ENCODE data around the gene CHST11. TPM values are rescaled to one million over a fixed set of nuclear protein-coding genes. Genes with fewer than 3 reads are reported as not detected.

CHST11 gene
- total RNA-seq, 2 experiments from 2014 or later, result 53.4 to 53.6 TPM

DNA sequence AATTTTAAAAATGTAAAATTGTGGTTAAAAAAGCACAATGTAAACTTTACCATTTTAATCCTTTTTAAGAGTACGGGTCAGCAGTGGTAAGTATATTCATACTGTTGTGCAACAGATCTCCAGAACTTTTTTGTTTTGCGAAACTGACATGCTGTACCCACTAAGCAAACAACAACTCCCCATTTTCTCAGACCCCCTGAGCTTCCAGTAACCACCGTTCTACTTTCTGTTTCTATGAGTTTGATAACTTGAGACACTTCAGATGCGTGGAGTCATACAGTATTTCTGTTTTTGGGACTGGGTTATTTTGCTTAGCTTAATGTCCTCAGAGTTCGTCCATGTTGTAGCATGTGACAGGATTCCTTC is 38.0 kb downstream of the CHST11 start:
- Mint-ChIP-seq H3K4me1 (ENCODE audit: low read depth) (peaks cover 94% of the 10 kb centered on the region), H3K4me3 (peak overlapping the region; percentile 82), H3K9me3 (no peaks in the 10 kb centered on the region), H3K27me3 (no peaks in the 10 kb centered on the region), H3K36me3 (ENCODE audit: low read depth) (peaks cover 5% of the 10 kb centered on the region), H3K27ac (peak overlapping the region; percentile 95)
- Histone ChIP-seq H3K9me3 (ENCODE audit: control insufficient read depth in 1 of 2, insufficient read depth in 1 of 2, low read length in 2 of 2) (no peaks in the 10 kb centered on the region), H3K36me3 (ENCODE audit: insufficient read depth, low read length) (no peaks in the 10 kb centered on the region), H3K27ac (ENCODE audit: low read depth in 1 of 2, low read length in 2 of 2) (peak overlapping the region; percentile 58 to 64), H3K27me3 (ENCODE audit: control insufficient read depth in 1 of 2, insufficient read depth in 2 of 2, low read length in 2 of 2) (no peaks in the 10 kb centered on the region), H3K4me3 (ENCODE audit: low read length) (peak overlapping the region; percentile 29), H3K4me1 (ENCODE audit: insufficient read depth, low read length) (peaks cover 67% of the 10 kb centered on the region)
- TF ChIP-seq, protein P1, sequence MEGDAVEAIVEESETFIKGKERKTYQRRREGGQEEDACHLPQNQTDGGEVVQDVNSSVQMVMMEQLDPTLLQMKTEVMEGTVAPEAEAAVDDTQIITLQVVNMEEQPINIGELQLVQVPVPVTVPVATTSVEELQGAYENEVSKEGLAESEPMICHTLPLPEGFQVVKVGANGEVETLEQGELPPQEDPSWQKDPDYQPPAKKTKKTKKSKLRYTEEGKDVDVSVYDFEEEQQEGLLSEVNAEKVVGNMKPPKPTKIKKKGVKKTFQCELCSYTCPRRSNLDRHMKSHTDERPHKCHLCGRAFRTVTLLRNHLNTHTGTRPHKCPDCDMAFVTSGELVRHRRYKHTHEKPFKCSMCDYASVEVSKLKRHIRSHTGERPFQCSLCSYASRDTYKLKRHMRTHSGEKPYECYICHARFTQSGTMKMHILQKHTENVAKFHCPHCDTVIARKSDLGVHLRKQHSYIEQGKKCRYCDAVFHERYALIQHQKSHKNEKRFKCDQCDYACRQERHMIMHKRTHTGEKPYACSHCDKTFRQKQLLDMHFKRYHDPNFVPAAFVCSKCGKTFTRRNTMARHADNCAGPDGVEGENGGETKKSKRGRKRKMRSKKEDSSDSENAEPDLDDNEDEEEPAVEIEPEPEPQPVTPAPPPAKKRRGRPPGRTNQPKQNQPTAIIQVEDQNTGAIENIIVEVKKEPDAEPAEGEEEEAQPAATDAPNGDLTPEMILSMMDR (IDR thresholded peaks at IDR 0.05), result no peak
- CTCF ChIA-PET, result interaction anchor here (1.0 to 1.6 kb wide), 4 partner anchors 18 to 296 kb away, joined by 3 to 7 read pairs (median 3); partner anchors contain the start of gene CHST11
- DNase-seq (peak in 3 of 14 experiments; percentile 42 to 54 (median 45)), ATAC-seq (ENCODE audit: poor library complexity) (peak; percentile 15)
- intact Hi-C loops (cut with DNase I, micrococcal nuclease), result loop anchor here in 1 of 2 experiments (2.0 to 5.0 kb wide), 2 partner anchors 16 to 228 kb away; no protein-coding TSS in a partner anchor
- POLR2A ChIA-PET, result interaction anchor here (0.7 to 2.6 kb wide), 6 partner anchors 9 to 39 kb away, joined by 3 to 32 read pairs (median 10); no protein-coding TSS in a partner anchor

DNA sequence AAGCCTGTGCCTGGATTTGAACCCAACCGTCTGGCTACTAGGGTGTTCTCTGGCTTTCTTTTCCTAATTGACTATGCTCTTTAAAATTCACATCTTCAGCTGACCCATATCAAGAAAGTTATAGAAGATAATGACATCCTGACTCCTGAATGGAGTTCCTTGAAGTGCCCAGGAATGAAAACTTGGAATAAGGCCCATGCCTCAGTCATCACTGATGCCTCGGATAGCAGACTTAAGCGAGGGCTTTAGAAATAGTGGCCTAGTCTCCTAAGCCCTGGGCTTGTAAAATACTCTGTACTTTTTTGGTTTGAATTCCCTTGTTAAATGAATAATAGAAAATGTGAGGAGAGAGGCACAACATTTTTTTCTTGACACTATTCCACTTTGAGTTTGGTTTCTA is 39.0 kb downstream of the CHST11 start:
- Mint-ChIP-seq H3K27me3 (no peaks in the 10 kb centered on the region), H3K4me3 (peak overlapping the region; percentile 27), H3K27ac (peak overlapping the region; percentile 95), H3K4me1 (ENCODE audit: low read depth) (peaks cover 94% of the 10 kb centered on the region), H3K36me3 (ENCODE audit: low read depth) (peaks cover 5% of the 10 kb centered on the region), H3K9me3 (no peaks in the 10 kb centered on the region)
- DNase-seq, result no peak
- H3K27me3 ChIP-seq (ENCODE audit: control insufficient read depth in 1 of 2, insufficient read depth in 2 of 2, low read length in 2 of 2), result no peaks in the 10 kb centered on the region
- no peaks in the 10 kb centered on the region for H3K9me3 ChIP-seq (ENCODE audit: control insufficient read depth in 1 of 2, insufficient read depth in 1 of 2, low read length in 2 of 2)
- H3K4me3 ChIP-seq (ENCODE audit: low read length), result no peak overlapping the region
- ChIA-PET POLR2A (interaction anchor here (2.2 to 2.6 kb wide), 2 partner anchors 18 to 37 kb away, joined by 20 to 32 read pairs; no protein-coding TSS in a partner anchor), CTCF (interaction anchor here (1.3 kb wide), 1 partner anchor 10 kb away, joined by 3 read pairs; no protein-coding TSS in a partner anchor)
- H3K36me3 ChIP-seq (ENCODE audit: insufficient read depth, low read length), result no peaks in the 10 kb centered on the region
- TF ChIP-seq, protein P1 (IDR thresholded peaks at IDR 0.05), result no peak
- H3K27ac ChIP-seq (ENCODE audit: low read depth in 1 of 2, low read length in 2 of 2), result no peak overlapping the region
- intact Hi-C loops (cut with DNase I, micrococcal nuclease), result loop anchor here in 1 of 2 experiments (2.0 to 5.0 kb wide), 2 partner anchors 17 to 227 kb away; no protein-coding TSS in a partner anchor
- no peak for ATAC-seq (ENCODE audit: poor library complexity)
- H3K4me1 ChIP-seq (ENCODE audit: insufficient read depth, low read length), result peaks cover 64% of the 10 kb centered on the region

DNA sequence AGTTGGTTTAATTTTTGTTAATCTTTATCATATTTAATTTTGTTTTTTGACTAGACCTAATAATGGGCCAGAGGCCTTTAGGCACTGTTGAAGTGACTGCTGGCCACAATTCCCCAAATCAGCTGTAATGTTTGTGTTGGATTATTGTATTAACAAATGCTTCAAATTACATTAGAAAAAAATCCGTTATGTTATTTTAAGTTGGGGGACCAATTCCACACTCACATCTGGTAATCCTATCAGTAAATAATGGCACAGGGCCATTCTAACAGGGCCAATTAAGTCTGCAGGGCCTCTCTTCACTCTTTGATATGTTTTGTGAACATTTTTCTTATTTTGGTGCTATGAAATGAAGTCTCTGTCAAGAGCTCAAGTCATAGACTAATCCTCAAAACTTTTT is 39.6 kb downstream of the CHST11 start:
- TF ChIP-seq, protein P1 (IDR thresholded peaks at IDR 0.05), result no peak
- ATAC-seq (ENCODE audit: poor library complexity) (no peak), DNase-seq (no peak)
- H3K27me3 Mint-ChIP-seq, result no peaks in the 10 kb centered on the region
- Histone ChIP-seq H3K4me1 (ENCODE audit: insufficient read depth, low read length) (peaks cover 66% of the 10 kb centered on the region), H3K9me3 (ENCODE audit: control insufficient read depth in 1 of 2, insufficient read depth in 1 of 2, low read length in 2 of 2) (no peaks in the 10 kb centered on the region), H3K27me3 (ENCODE audit: control insufficient read depth in 1 of 2, insufficient read depth in 2 of 2, low read length in 2 of 2) (no peaks in the 10 kb centered on the region), H3K4me3 (ENCODE audit: low read length) (no peak overlapping the region), H3K27ac (ENCODE audit: low read depth in 1 of 2, low read length in 2 of 2) (peak overlapping the region in 1 of 2 donors; percentile 55), H3K36me3 (ENCODE audit: insufficient read depth, low read length) (no peaks in the 10 kb centered on the region)
- peaks cover 5% of the 10 kb centered on the region for H3K36me3 Mint-ChIP-seq (ENCODE audit: low read depth)
- intact Hi-C loops (cut with DNase I, micrococcal nuclease), result loop anchor here in 1 of 2 experiments (5.0 kb wide), 1 partner anchor 226 kb away; no protein-coding TSS in a partner anchor
- peaks cover 94% of the 10 kb centered on the region for H3K4me1 Mint-ChIP-seq (ENCODE audit: low read depth)
- peak overlapping the region; percentile 95 for H3K27ac Mint-ChIP-seq
- H3K9me3 Mint-ChIP-seq, result no peaks in the 10 kb centered on the region
- peak overlapping the region; percentile 79 for H3K4me3 Mint-ChIP-seq
- ChIA-PET CTCF (interaction anchor here (1.3 kb wide), 1 partner anchor 10 kb away, joined by 3 read pairs; no protein-coding TSS in a partner anchor), POLR2A (interaction anchor here (2.6 kb wide), 1 partner anchor 18 kb away, joined by 20 read pairs; no protein-coding TSS in a partner anchor)

Measured in CD4-positive, alpha-beta T cell (primary cell).